ENCODE data around the gene TNNI3. TPM values are rescaled to one million over a fixed set of nuclear protein-coding genes. Genes with fewer than 3 reads are reported as not detected.

TNNI3 gene
- total and polyA plus RNA-seq, 3 donors from 2014 or later, result 14.2 to 30.3 (median 20.8) TPM

DNA sequence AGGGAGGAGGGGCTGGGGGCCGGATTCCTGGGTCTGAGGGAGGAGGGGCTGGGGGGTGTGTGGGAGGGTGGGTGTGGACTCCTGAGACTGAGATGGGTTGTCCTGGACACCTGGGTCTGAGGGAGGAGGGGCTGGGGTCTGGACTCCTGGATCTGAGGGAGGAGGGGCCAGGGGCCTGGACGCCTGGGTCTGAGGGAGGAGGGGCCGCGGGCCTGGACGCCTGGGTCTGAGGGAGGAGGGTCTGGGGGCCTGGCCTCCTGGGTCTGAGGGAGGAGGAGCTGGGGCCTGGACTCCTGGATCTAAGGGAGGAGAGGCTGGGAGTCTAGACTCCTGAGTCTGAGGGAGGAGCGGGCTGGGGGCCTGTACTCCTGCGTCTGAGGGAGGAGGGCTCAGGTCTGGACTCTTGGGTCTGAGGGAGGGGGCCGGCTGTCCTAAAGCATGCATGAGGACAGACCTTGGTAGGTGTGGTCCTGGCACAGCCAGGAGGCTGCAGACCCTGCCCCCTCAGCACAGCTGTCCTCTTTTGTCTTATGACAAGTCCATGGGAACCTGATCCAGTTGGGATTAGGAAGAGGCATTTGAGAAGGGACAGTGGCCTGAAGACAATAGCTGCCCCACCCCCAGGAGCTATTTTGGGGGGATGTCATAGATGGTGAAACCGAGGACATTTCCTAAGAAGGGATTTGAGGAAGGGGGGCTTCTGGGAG is 9.8 kb downstream of the TNNI3 start:
- intact Hi-C loops (cut with DNase I; ENCODE audit: low total_unique reads), result no loop called here
- Histone ChIP-seq H3K4me3 (no peak overlapping the region), H3K4me1 (no peaks in the 10 kb centered on the region), H3K27me3 (no peaks in the 10 kb centered on the region), H3K9me3 (no peaks in the 10 kb centered on the region), H3K27ac (no peak overlapping the region), H3K36me3 (ENCODE audit: low read depth, missing control alignments) (no peaks in the 10 kb centered on the region)
- TF ChIP-seq CTCF (IDR thresholded peaks at IDR 0.05) (no peak), POLR2A (IDR thresholded peaks at IDR 0.05) (no peak)
- 14 to 18% methylated on average over 5 to 7 of the region's 9 CpGs for WGBS, 2 donors
- DNase-seq, result no peak

DNA sequence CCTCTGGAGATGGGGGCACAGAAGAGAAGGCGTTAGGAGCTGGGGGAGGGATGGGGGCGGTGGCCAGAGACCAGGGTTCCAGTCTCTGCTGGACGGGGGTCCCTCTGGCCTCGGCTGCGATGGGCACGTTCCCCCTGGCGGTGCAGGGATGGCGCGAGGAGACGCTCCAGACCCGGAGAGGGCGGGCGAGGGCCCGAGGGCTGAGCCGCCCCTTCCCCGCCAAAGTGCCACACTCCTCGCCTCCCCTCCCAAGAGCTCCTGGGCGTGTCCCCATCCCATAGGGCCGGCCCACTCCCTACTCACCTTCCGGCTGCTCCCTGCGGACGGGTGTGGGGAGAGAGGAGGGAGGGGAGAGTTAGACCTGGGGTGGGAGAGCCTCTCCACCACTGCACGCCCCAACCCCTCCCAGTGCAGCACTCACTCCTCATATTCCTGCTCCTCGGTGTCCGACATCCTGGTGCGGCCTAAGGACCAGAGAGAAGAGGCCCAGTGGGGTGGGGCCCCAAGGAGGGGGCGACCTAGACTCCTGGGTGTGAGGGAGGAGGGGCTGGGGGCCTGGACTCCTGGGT is 10.7 kb downstream of the TNNI3 start:
- H3K27ac ChIP-seq, result peak overlapping the region in 1 of 2 donors; percentile 4
- no peak for DNase-seq
- intact Hi-C loops (cut with DNase I; ENCODE audit: low total_unique reads), result no loop called here
- H3K27me3 ChIP-seq, result no peaks in the 10 kb centered on the region
- H3K9me3 ChIP-seq, result no peaks in the 10 kb centered on the region
- H3K4me1 ChIP-seq, result no peaks in the 10 kb centered on the region
- WGBS, 2 donors, result 2 to 3% methylated on average over 21 to 26 of the region's 27 CpGs
- TF ChIP-seq CTCF (IDR thresholded peaks at IDR 0.05), result no peak
- no peak for TF ChIP-seq POLR2A (IDR thresholded peaks at IDR 0.05)
- peak overlapping the region; percentile 25 to 46 for H3K4me3 ChIP-seq
- no peaks in the 10 kb centered on the region for H3K36me3 ChIP-seq (ENCODE audit: low read depth, missing control alignments)

DNA sequence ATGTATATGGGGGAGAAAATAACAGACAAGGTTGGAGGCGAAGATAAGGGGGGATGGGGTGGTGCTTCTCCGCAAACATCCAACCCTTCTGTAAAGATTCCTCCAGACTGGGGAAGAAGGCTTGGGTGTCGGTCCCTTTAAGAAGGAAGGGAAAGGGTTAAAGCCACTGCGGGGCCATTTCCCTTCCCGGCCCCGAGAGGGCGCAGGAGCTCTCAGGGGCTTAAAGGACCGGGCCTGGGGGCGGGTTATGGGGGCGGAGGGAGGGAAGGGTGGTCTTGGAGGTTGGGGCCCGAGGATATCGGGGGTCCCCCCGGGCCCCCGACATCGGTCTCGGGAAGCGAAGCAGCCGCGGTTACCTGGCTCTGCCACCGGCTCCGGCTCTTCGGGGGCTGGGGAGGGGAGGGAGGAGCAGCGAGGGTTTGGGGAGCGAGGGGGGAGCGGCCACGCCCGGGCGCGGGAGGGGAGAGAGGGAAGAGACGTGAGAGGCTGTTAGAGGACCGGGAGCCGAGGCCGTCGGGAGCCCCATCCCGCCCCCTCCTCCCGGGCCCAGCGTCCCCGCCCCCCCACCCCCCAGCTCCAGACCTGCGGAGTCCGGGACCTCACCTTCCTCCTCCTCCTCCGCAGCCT is 11.3 kb downstream of the TNNI3 start:
- H3K9me3 ChIP-seq, result no peaks in the 10 kb centered on the region
- WGBS, 2 donors, result 0% methylated on average over 18 to 24 of the region's 41 CpGs
- no peak for DNase-seq
- H3K4me3 ChIP-seq, result peak overlapping the region; percentile 25 to 46
- H3K27me3 ChIP-seq, result no peaks in the 10 kb centered on the region
- peak overlapping the region in 1 of 2 donors; percentile 4 for H3K27ac ChIP-seq
- no peaks in the 10 kb centered on the region for H3K4me1 ChIP-seq
- no peaks in the 10 kb centered on the region for H3K36me3 ChIP-seq (ENCODE audit: low read depth, missing control alignments)
- no peak for TF ChIP-seq CTCF (IDR thresholded peaks at IDR 0.05)
- TF ChIP-seq POLR2A (IDR thresholded peaks at IDR 0.05), result no peak
- intact Hi-C loops (cut with DNase I; ENCODE audit: low total_unique reads), result no loop called here

GRCh38 chr19:55145232-55145631 is 12.3 kb downstream of the TNNI3 start:
- H3K27ac ChIP-seq, result no peak overlapping the region
- no peak for DNase-seq
- H3K9me3 ChIP-seq, result no peaks in the 10 kb centered on the region
- H3K4me3 ChIP-seq, result no peak overlapping the region
- WGBS, 2 donors, result 16 to 24% methylated on average over 3 of the region's 3 CpGs
- TF ChIP-seq CTCF (IDR thresholded peaks at IDR 0.05) (no peak), POLR2A (IDR thresholded peaks at IDR 0.05) (no peak)
- H3K36me3 ChIP-seq (ENCODE audit: low read depth, missing control alignments), result no peaks in the 10 kb centered on the region
- intact Hi-C loops (cut with DNase I; ENCODE audit: low total_unique reads), result no loop called here
- H3K4me1 ChIP-seq, result no peaks in the 10 kb centered on the region
- H3K27me3 ChIP-seq, result no peaks in the 10 kb centered on the region
